ENCODE results near the gene PPP4R3B. TPM values are rescaled to one million over a fixed set of nuclear protein-coding genes. Genes with fewer than 3 reads are reported as not detected.

Gene PPP4R3B
- polyA plus RNA-seq, 1 of the 3 experiments (the other 2 are of a cell fraction) = 9.3 TPM

DNA sequence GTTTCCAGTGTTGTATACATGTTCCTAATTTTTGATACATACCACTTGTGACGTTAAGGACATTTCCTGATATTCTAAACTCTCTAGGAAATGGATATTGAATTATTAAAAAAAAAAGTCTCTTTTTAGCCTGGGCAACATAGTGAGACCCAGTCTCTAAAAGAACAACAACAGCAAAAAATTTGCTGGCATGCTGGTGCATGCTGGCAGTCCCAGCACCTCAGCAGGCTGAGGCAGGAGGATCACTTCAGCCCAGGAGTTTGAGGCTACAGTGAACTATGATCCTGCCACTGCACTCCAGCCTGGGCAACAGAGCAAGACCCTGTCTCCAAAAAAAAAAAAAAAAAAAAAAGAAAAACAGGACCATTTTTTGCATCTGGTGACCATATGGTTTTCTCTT is 10.5 kb upstream of the PPP4R3B start:
- Histone ChIP-seq H3K9me2 (no peaks in the 10 kb centered on the region), H4K20me1 (ENCODE audit: insufficient read depth) (no peaks in the 10 kb centered on the region), H3K4me3 (ENCODE audit: low read depth in 2 of 2, low read length in 1 of 2) (no peak overlapping the region), H3F3A (replicated peaks; ENCODE audit: insufficient read depth) (peaks cover 10% of the 10 kb centered on the region), H2AFZ (ENCODE audit: low read depth) (no peak overlapping the region), H3K36me3 (replicated peaks in 1 of 2; ENCODE audit: control insufficient read depth in 1 of 2, insufficient read depth in 2 of 2, low read length in 1 of 2) (peaks cover 3 to 16% of the 10 kb centered on the region in 2 experiments), H3K9ac (no peak overlapping the region), H3K9me3 (no peaks in the 10 kb centered on the region), H3K79me2 (ENCODE audit: insufficient read depth) (peaks cover 8% of the 10 kb centered on the region; the same call in 1 of the 2 replicates), H3K27ac (ENCODE audit: low read depth in 2 of 2, low read length in 1 of 2) (no peak overlapping the region), H3K27me3 (ENCODE audit: insufficient read depth) (no peaks in the 10 kb centered on the region), H3K4me2 (no peak overlapping the region), H3K4me1 (ENCODE audit: control insufficient read depth in 1 of 2, insufficient read depth in 2 of 2, low read depth in 1 of 2, low read length in 1 of 2) (no peaks in the 10 kb centered on the region)
- ChIA-PET CTCF (no interaction called here), POLR2A (no interaction called here)
- DNase-seq = no peak
- TF ChIP-seq MEF2A (IDR thresholded peaks at IDR 0.05; ENCODE audit: borderline replicate concordance, low read depth) (no peak), RFX5 (IDR thresholded peaks at IDR 0.05; ENCODE audit: low read length) (no peak)
- TF ChIP-seq, protein P1, sequence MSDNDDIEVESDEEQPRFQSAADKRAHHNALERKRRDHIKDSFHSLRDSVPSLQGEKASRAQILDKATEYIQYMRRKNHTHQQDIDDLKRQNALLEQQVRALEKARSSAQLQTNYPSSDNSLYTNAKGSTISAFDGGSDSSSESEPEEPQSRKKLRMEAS (IDR thresholded peaks at IDR 0.05; ENCODE audit: low read depth) = no peak
- WGBS (ENCODE audit: low lambda C conversion rate) = 94% methylated on average over 1 of the region's 1 CpG

DNA sequence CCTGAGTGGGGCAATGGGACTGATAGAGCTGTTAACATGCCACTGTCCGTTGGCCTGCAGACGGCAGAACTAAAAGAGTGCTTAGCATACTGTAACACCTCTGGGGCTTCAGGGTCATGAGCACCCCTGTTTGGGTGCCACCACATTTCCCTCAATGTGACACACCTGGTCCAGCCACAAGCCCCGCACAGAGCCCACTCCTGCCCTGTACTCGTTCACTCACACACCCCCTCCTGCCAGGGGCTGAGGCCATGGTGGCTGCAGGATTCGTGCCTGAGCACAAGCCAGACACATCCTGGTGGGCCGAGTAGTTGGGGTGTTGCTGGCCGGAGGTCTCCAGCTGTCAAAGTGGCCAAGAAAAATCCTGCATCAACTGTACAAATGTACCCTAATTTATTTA is 4.4 kb upstream of the PPP4R3B start:
- Histone ChIP-seq H3K27me3 (ENCODE audit: insufficient read depth) (no peaks in the 10 kb centered on the region), H4K20me1 (ENCODE audit: insufficient read depth) (peaks cover 5% of the 10 kb centered on the region), H3F3A (replicated peaks; ENCODE audit: insufficient read depth) (peaks cover 6% of the 10 kb centered on the region), H2AFZ (ENCODE audit: low read depth) (no peak overlapping the region), H3K4me1 (ENCODE audit: control insufficient read depth in 1 of 2, insufficient read depth in 2 of 2, low read depth in 1 of 2, low read length in 1 of 2) (peaks cover 0 to 13% of the 10 kb centered on the region in 2 experiments; a peak in 1 of 4 replicates), H3K9me3 (no peaks in the 10 kb centered on the region), H3K79me2 (ENCODE audit: insufficient read depth) (peaks cover 63% of the 10 kb centered on the region), H3K9ac (no peak overlapping the region), H3K36me3 (replicated peaks in 1 of 2; ENCODE audit: control insufficient read depth in 1 of 2, insufficient read depth in 2 of 2, low read length in 1 of 2) (no peaks in the 10 kb centered on the region), H3K4me2 (no peak overlapping the region), H3K9me2 (no peaks in the 10 kb centered on the region), H3K4me3 (ENCODE audit: low read depth in 2 of 2, low read length in 1 of 2) (no peak overlapping the region), H3K27ac (ENCODE audit: low read depth in 2 of 2, low read length in 1 of 2) (no peak overlapping the region)
- ChIA-PET CTCF (no interaction called here), POLR2A (no interaction called here)
- 98% methylated on average over 5 of the region's 7 CpGs for WGBS (ENCODE audit: low lambda C conversion rate)
- TF ChIP-seq FOSL2 (IDR thresholded peaks at IDR 0.05; ENCODE audit: borderline replicate concordance, low read depth) = no peak
- no peak for TF ChIP-seq ELF1 (IDR thresholded peaks at IDR 0.05)
- TF ChIP-seq YY1 (IDR thresholded peaks at IDR 0.05; ENCODE audit: low read depth) = no peak
- TF ChIP-seq, protein P2, sequence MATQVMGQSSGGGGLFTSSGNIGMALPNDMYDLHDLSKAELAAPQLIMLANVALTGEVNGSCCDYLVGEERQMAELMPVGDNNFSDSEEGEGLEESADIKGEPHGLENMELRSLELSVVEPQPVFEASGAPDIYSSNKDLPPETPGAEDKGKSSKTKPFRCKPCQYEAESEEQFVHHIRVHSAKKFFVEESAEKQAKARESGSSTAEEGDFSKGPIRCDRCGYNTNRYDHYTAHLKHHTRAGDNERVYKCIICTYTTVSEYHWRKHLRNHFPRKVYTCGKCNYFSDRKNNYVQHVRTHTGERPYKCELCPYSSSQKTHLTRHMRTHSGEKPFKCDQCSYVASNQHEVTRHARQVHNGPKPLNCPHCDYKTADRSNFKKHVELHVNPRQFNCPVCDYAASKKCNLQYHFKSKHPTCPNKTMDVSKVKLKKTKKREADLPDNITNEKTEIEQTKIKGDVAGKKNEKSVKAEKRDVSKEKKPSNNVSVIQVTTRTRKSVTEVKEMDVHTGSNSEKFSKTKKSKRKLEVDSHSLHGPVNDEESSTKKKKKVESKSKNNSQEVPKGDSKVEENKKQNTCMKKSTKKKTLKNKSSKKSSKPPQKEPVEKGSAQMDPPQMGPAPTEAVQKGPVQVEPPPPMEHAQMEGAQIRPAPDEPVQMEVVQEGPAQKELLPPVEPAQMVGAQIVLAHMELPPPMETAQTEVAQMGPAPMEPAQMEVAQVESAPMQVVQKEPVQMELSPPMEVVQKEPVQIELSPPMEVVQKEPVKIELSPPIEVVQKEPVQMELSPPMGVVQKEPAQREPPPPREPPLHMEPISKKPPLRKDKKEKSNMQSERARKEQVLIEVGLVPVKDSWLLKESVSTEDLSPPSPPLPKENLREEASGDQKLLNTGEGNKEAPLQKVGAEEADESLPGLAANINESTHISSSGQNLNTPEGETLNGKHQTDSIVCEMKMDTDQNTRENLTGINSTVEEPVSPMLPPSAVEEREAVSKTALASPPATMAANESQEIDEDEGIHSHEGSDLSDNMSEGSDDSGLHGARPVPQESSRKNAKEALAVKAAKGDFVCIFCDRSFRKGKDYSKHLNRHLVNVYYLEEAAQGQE (IDR thresholded peaks at IDR 0.05; ENCODE audit: low read depth, low read length) = no peak
- TF ChIP-seq MXI1 (IDR thresholded peaks at IDR 0.05; ENCODE audit: low read depth, low read length) = no peak
- no peak for TF ChIP-seq TEAD4 (IDR thresholded peaks at IDR 0.05; ENCODE audit: borderline replicate concordance, insufficient read depth)
- no peak for TF ChIP-seq RFX5 (IDR thresholded peaks at IDR 0.05; ENCODE audit: low read length)
- TF ChIP-seq TAF1 (IDR thresholded peaks at IDR 0.05; ENCODE audit: borderline replicate concordance, low read depth, low read length) = no peak
- TF ChIP-seq, protein P3, sequence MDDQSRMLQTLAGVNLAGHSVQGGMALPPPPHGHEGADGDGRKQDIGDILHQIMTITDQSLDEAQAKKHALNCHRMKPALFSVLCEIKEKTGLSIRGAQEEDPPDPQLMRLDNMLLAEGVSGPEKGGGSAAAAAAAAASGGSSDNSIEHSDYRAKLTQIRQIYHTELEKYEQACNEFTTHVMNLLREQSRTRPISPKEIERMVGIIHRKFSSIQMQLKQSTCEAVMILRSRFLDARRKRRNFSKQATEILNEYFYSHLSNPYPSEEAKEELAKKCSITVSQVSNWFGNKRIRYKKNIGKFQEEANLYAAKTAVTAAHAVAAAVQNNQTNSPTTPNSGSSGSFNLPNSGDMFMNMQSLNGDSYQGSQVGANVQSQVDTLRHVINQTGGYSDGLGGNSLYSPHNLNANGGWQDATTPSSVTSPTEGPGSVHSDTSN (IDR thresholded peaks at IDR 0.05) = no peak
- no peak for TF ChIP-seq MEF2A (IDR thresholded peaks at IDR 0.05; ENCODE audit: borderline replicate concordance, low read depth)
- TF ChIP-seq SIN3A (IDR thresholded peaks at IDR 0.05; ENCODE audit: borderline replicate concordance, low read depth, low read length) = no peak
- no peak for DNase-seq
